KMS-11 (cell line): ENCODE data around the gene ACSF2.

Source experiments
- H2AFZ ChIP-seq: fragments of 200-600 bp; sonication (generic); 2 replicates; pipeline ENCODE4 v1.6.1; 2016; ENCODE audit warnings: antibody characterized with exemption, mixed run types, low read depth
- H3K27ac ChIP-seq: fragments of 200-600 bp; sonication (generic); 2 replicates; pipeline ENCODE4 v1.6.1; 2016; ENCODE audit warnings: mild to moderate bottlenecking, mixed run types
- H3K27me3 ChIP-seq: fragments of 200-600 bp; sonication (generic); 2 replicates; pipeline ENCODE4 v1.6.1; 2017; ENCODE audit warnings: mild to moderate bottlenecking, low read depth, mixed run types, moderate library complexity; ENCODE audit not compliant: insufficient read depth
- H3K36me3 ChIP-seq: fragments of 200-600 bp; sonication (generic); 2 replicates; pipeline ENCODE4 v1.6.1; 2017; ENCODE audit warnings: mild to moderate bottlenecking, mixed run types; ENCODE audit not compliant: insufficient read depth
- H3K4me1 ChIP-seq: fragments of 200-600 bp; sonication (generic); 2 replicates; pipeline ENCODE4 v1.6.1; 2016; ENCODE audit warnings: mild to moderate bottlenecking, low read depth, mixed run types; ENCODE audit not compliant: poor library complexity, severe bottlenecking
- H3K4me2 ChIP-seq: fragments of 200-600 bp; sonication (generic); 2 replicates; pipeline ENCODE4 v1.7.0; 2016; ENCODE audit warnings: mild to moderate bottlenecking, mixed run types
- H3K4me3 ChIP-seq: fragments of 200-600 bp; sonication (generic); IDR thresholded peaks from 2 replicates; pipeline ENCODE4 v1.6.1; 2017; ENCODE audit warnings: low read depth, low read length, mixed read lengths; ENCODE audit not compliant: insufficient read depth
- H3K79me2 ChIP-seq: fragments of 200-600 bp; sonication (generic); 2 replicates; pipeline ENCODE4 v1.6.1; 2016; ENCODE audit warnings: low read depth, mixed run types; ENCODE audit not compliant: insufficient read depth
- H3K9ac ChIP-seq: fragments of 200-600 bp; sonication (generic); 2 replicates; pipeline ENCODE4 v1.6.1; 2016; ENCODE audit warnings: mild to moderate bottlenecking, mixed run types
- H4K20me1 ChIP-seq: fragments of 200-600 bp; sonication (generic); 2 replicates; pipeline ENCODE4 v1.6.1; 2016; ENCODE audit warnings: mild to moderate bottlenecking, mixed run types; ENCODE audit not compliant: insufficient read depth
- CTCF ChIP-seq: fragments of 200-600 bp; sonication (generic); conservative IDR thresholded peaks from 2 replicates; pipeline ENCODE4 v1.6.1; 2017; ENCODE audit warnings: low read depth, mild to moderate bottlenecking, antibody characterized with exemption, low read length, moderate library complexity, mixed read lengths

Gene ACSF2

GRCh38 chr17:50495217-50495823 lies 69.3 kb downstream of the ACSF2 start:
- Histone ChIP-seq H4K20me1 (no peaks in the 10 kb centered on the region; the same call in 1 of the 2 replicates), H3K27ac (no peak overlapping the region), H3K27me3 (no peaks in the 10 kb centered on the region), H3K4me3 (no peak overlapping the region), H2AFZ (no peak overlapping the region), H3K36me3 (no peaks in the 10 kb centered on the region), H3K79me2 (no peaks in the 10 kb centered on the region), H3K4me1 (peaks cover 9% of the 10 kb centered on the region), H3K4me2 (no peak overlapping the region), H3K9ac (no peak overlapping the region)
- no peak for TF ChIP-seq CTCF

GRCh38 chr17:50495918-50496317 lies 69.9 kb downstream of the ACSF2 start:
- H2AFZ ChIP-seq, result no peak overlapping the region
- no peak overlapping the region for H3K4me3 ChIP-seq
- H3K4me2 ChIP-seq, result no peak overlapping the region
- no peaks in the 10 kb centered on the region for H3K36me3 ChIP-seq
- no peak overlapping the region for H3K9ac ChIP-seq
- H4K20me1 ChIP-seq, result no peaks in the 10 kb centered on the region; the same call in 1 of the 2 replicates
- H3K27ac ChIP-seq, result no peak overlapping the region
- no peaks in the 10 kb centered on the region for H3K27me3 ChIP-seq
- no peaks in the 10 kb centered on the region for H3K79me2 ChIP-seq
- H3K4me1 ChIP-seq, result peaks cover 9% of the 10 kb centered on the region
- no peak for TF ChIP-seq CTCF

- H3K4me2 ChIP-seq, result no peak overlapping the region
- H3K27ac ChIP-seq, result no peak overlapping the region
Observed at GRCh38 chr17:50498021-50498874, 72.2 kb downstream of the ACSF2 start.

GRCh38 chr17:50499270-50499669 lies 73.3 kb downstream of the ACSF2 start:
- Histone ChIP-seq H4K20me1 (no peaks in the 10 kb centered on the region; the same call in 1 of the 2 replicates), H3K9ac (no peak overlapping the region), H3K36me3 (no peaks in the 10 kb centered on the region), H3K27me3 (no peaks in the 10 kb centered on the region), H3K27ac (no peak overlapping the region), H3K79me2 (no peaks in the 10 kb centered on the region), H3K4me2 (no peak overlapping the region), H3K4me1 (peaks cover under 1% of the 10 kb centered on the region), H3K4me3 (no peak overlapping the region), H2AFZ (no peak overlapping the region)
- TF ChIP-seq CTCF, result no peak

More at GRCh38 chr17:50498021-50498874, 72.2 kb downstream of the ACSF2 start:
- Histone ChIP-seq H3K9ac (no peak overlapping the region), H3K4me1 (peaks cover 9% of the 10 kb centered on the region), H3K4me3 (no peak overlapping the region), H3K27me3 (no peaks in the 10 kb centered on the region), H4K20me1 (no peaks in the 10 kb centered on the region; the same call in 1 of the 2 replicates), H2AFZ (no peak overlapping the region), H3K79me2 (no peaks in the 10 kb centered on the region), H3K36me3 (no peaks in the 10 kb centered on the region)
- no peak for TF ChIP-seq CTCF
